NCI-H1105 treated with DMSO at 0.1 percent for 48 hours (cell line): ENCODE measurements around the gene ATPAF1.

ENCODE experiments used
- DNase-seq: peaks from one replicate; lab custom pipeline; 2025; lab: John Stamatoyannopoulos, UW

The ATPAF1 gene

DNA sequence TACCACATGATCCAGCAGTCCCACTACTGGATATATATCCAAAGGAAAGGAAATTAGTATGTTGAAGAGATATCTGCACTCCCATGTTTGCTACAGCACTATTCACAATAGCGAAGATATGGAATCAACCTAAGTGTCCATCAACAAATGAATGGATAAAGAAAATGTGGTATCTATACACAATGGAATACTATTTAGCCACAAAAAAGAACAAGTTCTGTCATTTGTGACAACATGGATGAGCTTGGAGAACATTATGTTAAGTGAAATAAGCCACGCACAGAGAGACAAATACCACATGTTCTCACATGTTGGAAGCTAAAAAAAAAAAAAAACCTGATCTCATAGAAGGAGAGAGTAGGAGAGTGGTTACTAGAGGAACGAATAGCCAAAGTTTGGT, 17.7 kb downstream of the ATPAF1 start:
- no peak for DNase-seq

GRCh38 chr1:46649764-46650163, 18.4 kb downstream of the ATPAF1 start:
- DNase-seq, result no peak

GRCh38 chr1:46647611-46648010, 20.6 kb downstream of the ATPAF1 start:
- no peak for DNase-seq

DNA sequence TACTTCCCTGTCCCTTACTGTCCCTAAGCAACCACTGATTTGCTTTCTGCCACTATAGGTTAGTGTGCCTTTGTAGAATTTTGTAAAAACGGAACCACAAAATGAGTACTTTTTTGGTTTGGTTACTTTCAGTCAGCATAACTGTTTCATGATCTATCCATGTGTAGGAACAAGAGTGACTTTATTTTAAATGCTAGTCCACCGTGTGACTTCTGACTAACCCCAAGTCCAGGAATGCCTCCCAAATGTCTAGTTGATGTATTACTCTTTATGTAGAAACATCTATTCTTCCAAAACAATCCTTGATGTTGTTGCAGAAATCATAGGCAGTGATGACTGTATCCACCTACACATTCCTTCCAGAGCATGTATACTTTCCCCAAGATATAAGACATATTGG, 21.3 kb downstream of the ATPAF1 start:
- no peak for DNase-seq

- DNase-seq, result no peak
Measured at GRCh38 chr1:46646331-46646730, 21.8 kb downstream of the ATPAF1 start.

DNA sequence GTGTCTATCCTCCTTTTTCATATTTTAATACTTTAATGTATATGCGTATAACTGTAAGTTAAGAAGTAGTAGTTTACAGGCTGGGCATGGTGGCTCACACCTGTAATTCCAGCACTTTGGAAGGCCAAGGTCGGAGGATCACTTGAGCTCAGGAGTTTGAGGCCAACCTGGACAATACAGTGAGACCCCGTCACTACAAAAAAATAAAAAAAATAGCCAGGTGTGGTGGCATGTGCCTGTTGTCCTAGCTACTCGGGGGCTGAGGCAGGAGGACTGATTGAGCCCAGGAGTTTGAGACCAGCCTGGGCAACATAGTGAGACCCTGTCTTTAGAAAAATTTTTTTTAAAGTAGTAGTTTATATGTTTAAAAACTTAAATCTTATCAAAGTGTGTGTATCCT, 22.3 kb downstream of the ATPAF1 start:
- no peak for DNase-seq

DNA sequence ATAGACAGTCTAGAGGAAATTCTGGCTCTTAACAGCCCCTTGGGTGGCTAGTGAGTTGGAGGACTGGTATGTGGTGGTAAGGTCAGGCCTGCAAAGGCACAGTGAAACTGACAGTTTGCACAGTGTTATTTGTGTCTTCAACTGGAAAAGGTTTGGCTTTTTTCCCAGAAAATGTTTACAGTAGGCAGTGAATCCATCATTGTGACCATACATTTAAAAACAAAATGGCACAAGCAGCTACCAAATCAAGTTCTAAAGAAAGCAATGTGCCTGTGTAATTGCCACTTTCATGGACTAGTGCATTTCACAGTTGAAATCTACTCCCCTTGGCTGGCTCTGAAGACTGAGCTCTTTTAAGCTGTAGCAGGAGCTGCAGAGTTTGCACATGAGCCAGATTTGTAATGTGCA, 24.8 kb downstream of the ATPAF1 start:
- DNase-seq, result peak; percentile 98

- no peak for DNase-seq
Measured at GRCh38 chr1:46642115-46642680, 26.0 kb downstream of the ATPAF1 start.

- DNase-seq, result no peak
Measured at GRCh38 chr1:46639547-46639946, 28.6 kb downstream of the ATPAF1 start.

- no peak for DNase-seq
Measured at GRCh38 chr1:46638921-46639320, 29.2 kb downstream of the ATPAF1 start.

GRCh38 chr1:46637444-46638083, 30.6 kb downstream of the ATPAF1 start:
- DNase-seq, result no peak

GRCh38 chr1:46635205-46635604, 33.0 kb downstream of the ATPAF1 start:
- no peak for DNase-seq

DNA sequence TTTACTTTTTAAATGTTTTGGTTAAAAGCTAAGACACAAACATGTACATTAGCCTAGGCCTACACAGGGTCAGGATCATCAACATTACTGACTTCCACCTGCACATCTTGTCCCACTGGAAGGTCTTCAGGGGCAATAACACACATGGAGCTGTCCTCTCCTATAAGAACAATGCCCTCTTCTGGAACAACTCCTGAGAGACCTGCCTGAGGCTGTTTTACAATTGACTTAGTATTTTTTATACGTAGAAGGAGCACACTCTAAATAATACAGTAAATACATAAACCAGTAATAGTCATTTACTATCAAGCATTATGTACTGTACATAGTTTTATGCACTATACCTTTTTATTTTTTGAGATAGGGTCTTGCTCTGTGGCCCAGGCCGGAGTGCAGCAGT, 37.4 kb downstream of the ATPAF1 start:
- DNase-seq, result no peak

GRCh38 chr1:46623743-46624644, 44.2 kb downstream of the ATPAF1 start:
- no peak for DNase-seq

DNA sequence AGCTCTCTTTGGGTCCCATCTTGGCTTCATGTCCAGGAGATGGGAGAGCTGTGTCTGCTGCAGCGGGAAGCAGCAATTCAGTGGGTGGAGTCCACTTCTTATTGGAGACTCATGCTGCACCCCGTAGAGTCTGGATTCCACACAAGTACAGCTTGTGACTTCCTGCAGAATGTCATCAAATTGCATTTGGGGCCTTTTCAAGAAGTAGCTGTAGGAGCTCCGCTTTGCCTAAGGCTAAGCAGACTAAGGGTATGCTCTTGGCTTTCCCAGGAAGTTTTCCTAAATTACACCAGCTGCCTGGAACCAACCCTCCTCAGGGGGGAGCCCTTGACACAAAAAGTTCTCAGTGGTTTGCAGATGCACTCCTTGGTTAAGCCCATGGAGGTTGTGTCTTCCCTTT, 45.8 kb downstream of the ATPAF1 start:
- peak; percentile 50 for DNase-seq

GRCh38 chr1:46621930-46622329, 46.2 kb downstream of the ATPAF1 start:
- DNase-seq, result no peak

DNA sequence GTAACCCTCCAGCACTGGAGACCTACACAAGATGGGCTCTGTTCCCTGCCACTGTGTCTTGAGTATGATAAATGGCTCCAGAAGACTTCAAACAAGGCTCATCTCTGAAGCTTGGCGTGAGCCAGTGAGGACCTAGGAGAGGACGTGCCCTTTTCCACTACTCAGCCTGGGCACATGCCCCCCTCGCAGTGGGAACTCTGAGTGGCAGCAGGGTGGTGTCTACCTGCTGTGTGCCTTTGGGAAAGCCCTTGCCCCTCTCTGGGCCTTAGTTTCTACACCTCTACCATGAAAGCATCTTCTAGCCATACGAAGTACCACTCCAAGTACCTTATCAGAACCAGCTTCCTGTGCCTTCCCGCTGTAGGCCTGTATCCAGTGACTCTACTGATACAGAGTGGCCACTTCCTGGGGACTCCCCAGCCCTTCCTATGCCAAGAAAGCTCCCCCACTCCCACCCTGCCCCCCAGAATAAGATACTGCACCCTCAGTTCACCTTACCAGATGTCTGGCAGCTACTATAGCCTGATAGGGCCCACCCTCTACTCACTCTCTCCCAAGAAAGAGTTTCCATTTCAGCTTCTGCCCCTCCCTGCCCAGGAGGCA, 48.4 kb downstream of the ATPAF1 start:
- no peak for DNase-seq

DNA sequence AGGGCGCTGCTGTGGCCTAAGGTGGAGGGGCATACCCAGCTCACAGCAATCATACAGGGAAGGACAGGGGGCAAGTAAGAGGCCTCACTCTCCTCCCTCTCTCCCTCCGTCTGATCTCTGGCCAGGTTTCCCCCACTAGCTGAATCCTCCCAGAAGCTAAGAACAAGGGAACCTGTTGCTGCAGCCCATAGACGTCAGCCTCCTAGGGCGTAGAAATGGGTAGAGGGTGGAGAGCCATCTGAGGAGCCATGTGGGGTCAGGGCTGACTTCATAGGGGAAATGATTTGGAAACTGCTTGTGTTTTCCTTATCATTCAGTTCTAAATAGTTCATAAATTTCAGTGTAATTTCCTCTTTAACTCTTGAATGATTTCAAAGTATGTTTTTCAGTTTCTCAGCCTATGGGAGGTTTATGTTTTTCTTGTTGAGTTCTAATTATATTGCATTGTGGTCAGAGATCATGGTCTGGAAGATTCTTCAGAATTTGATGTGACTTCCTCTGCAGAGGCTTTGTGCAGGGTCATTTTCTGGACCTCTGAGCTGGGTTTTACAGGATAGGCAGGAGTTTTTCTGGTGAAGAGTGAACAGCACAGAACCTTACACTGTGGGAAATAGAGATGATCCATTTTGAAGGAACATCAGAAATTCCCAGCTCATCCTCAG, 49.3 kb downstream of the ATPAF1 start:
- DNase-seq, result no peak

GRCh38 chr1:46617833-46618232, 50.3 kb downstream of the ATPAF1 start:
- DNase-seq, result no peak

DNA sequence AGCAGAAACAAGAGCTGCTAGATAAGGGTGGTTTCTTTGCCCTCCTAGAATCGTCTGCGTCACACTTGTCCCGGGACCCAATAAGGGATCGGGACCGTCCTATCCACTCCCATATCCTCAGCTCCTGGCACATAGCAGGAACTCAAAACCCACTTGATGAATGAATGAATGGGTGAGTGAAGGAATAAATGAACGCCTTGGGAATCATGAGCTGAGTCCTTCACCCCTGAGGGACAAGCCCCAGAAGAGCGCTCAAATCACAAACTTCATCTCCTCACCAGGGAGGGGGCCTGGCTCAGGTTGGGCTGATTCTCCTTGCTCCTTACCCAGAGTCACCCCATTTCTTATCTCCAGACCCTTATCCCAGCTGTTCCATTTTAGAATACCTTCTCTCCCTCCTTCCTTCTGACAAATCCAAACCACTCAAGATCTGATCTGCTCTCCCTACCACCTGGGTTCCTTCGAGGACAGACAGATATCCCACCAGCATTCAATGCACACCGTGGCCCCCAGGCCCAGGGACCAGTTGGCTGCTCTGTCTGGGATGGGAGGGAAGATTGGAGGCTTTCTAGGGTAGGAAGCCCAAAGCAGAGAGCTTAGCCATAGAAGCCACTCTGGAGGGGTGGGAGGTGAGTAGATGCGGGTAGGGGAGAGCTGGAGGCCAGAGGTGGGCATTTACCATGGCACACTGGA, 50.9 kb downstream of the ATPAF1 start:
- no peak for DNase-seq

GRCh38 chr1:46616277-46617107, 51.7 kb downstream of the ATPAF1 start, which contains the start of gene MOB3C:
Gene MOB3C (minus strand): TSS chr1:46616811. CDS start chr1:46613321, 3,490 bp downstream.
- no peak for DNase-seq
